Astrocyte (in vitro differentiated cells and primary cell): Measurements from ENCODE around the gene NDUFB6. TPM values are rescaled to one million over a fixed set of nuclear protein-coding genes. Genes with fewer than 3 reads are reported as not detected.

Source experiments
- DNase-seq: peaks from one replicate; pipeline ENCODE4 v3.0.0-alpha.2; 2010; ENCODE audit warnings: low read depth
- FAIRE-seq: peaks from 2 replicates; lab custom pipeline; 2011; peaks lifted over from hg19 to GRCh38; lab: Jason Lieb, UNC
- H2AFZ ChIP-seq: 2 replicates; pipeline ENCODE4 v1.6.0; 2012; ENCODE audit warnings: low read depth, low read length, inconsistent platforms
- H3K27ac ChIP-seq: 2 replicates; pipeline ENCODE4 v1.5.1; 2011; ENCODE audit warnings: low read depth, low read length, inconsistent platforms
- H3K27me3 ChIP-seq: 2 replicates; pipeline ENCODE4 v1.6.0; 2011; ENCODE audit warnings: low read length, inconsistent platforms; ENCODE audit not compliant: insufficient read depth
- H3K36me3 ChIP-seq: 2 replicates; pipeline ENCODE4 v1.5.1; 2011; ENCODE audit warnings: low read length, inconsistent platforms; ENCODE audit not compliant: insufficient read depth
- H3K4me1 ChIP-seq: 2 replicates; pipeline ENCODE4 v1.5.1; 2011; ENCODE audit warnings: low read length, inconsistent platforms; ENCODE audit not compliant: insufficient read depth
- H3K4me2 ChIP-seq: 2 replicates; pipeline ENCODE4 v1.6.0; 2012; ENCODE audit warnings: low read length, inconsistent platforms
- H3K4me3 ChIP-seq: 2 replicates; pipeline ENCODE4 v1.5.1; 2011; ENCODE audit warnings: low read depth, mild to moderate bottlenecking, low read length, inconsistent platforms; ENCODE audit not compliant: insufficient read depth
- H3K79me2 ChIP-seq: 2 replicates; pipeline ENCODE4 v1.6.0; 2012; ENCODE audit warnings: mild to moderate bottlenecking, low read length, inconsistent platforms; ENCODE audit not compliant: insufficient read depth
- H3K9ac ChIP-seq: 2 replicates; pipeline ENCODE4 v1.6.0; 2012; ENCODE audit warnings: mild to moderate bottlenecking, low read length, inconsistent platforms
- H3K9me3 ChIP-seq: 2 replicates; pipeline ENCODE4 v1.5.1; 2012; ENCODE audit warnings: low read depth, mild to moderate bottlenecking, low read length, inconsistent platforms; ENCODE audit not compliant: insufficient read depth
- H4K20me1 ChIP-seq: 2 replicates; pipeline ENCODE4 v1.6.0; 2012; ENCODE audit warnings: low read length, inconsistent platforms; ENCODE audit not compliant: insufficient read depth
- H3K27ac Mint-ChIP-seq: one replicate; pipeline ENCODE4 v1.8.0; 2021; ENCODE audit warnings: mild to moderate bottlenecking, mixed read lengths; ENCODE audit not compliant: unreplicated experiment
- H3K27me3 Mint-ChIP-seq: one replicate; pipeline ENCODE4 v1.8.0; 2021; ENCODE audit warnings: low read depth, mixed read lengths; ENCODE audit not compliant: unreplicated experiment
- H3K36me3 Mint-ChIP-seq: one replicate; pipeline ENCODE4 v1.8.0; 2021; ENCODE audit warnings: low read depth, mixed read lengths; ENCODE audit not compliant: unreplicated experiment
- H3K4me1 Mint-ChIP-seq: one replicate; pipeline ENCODE4 v1.8.0; 2021; ENCODE audit warnings: low read depth, mixed read lengths; ENCODE audit not compliant: unreplicated experiment
- H3K4me3 Mint-ChIP-seq: one replicate; pipeline ENCODE4 v1.8.0; 2021; ENCODE audit warnings: mild to moderate bottlenecking, moderate library complexity, mixed read lengths; ENCODE audit not compliant: unreplicated experiment
- H3K9me3 Mint-ChIP-seq: one replicate; pipeline ENCODE4 v1.8.0; 2021; ENCODE audit warnings: mild to moderate bottlenecking, mixed read lengths; ENCODE audit not compliant: unreplicated experiment
- EZH2 ChIP-seq: IDR thresholded peaks from 2 replicates; pipeline ENCODE4 v1.6.1; 2012; ENCODE audit warnings: mild to moderate bottlenecking, low read length, inconsistent platforms; ENCODE audit not compliant: insufficient read depth
- total RNA-seq: library from RNA; stranded (reverse); gene quantifications from 2 replicates; pipeline ENCODE4 v1.2.1, GENCODE V29; 2021
- TF ChIP-seq, protein P1 (sequence below): IDR thresholded peaks from 2 replicates; pipeline ENCODE4 v1.5.1; 2011; ENCODE audit warnings: low read depth, mild to moderate bottlenecking, inconsistent platforms, low read length, moderate library complexity; ENCODE audit not compliant: insufficient read depth

The NDUFB6 gene
- total RNA-seq, 1 donor from 2014 or later: 56.7 TPM

DNA sequence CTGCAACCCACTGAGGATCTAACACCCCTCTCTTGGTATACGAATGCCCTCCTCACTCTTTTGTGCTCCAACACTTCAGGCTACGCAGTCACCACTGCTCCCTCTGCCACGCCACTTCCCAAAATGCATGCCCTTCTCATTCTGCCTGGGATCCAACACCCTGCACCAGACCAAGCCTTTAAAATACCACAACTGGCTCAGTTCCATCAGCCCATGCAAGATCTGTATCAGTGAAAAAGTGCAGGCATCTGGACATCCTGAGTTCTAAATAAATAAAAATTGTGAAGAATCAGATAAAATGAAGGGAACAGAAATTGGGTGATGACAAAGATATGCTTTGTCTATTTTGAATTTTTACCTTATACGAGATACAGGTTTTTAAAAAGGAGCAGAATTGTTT lies 2.7 kb downstream of the NDUFB6 start:
- Mint-ChIP-seq H3K27ac (no peak overlapping the region), H3K9me3 (no peaks in the 10 kb centered on the region), H3K27me3 (no peaks in the 10 kb centered on the region), H3K4me1 (peaks cover 5% of the 10 kb centered on the region), H3K36me3 (peaks cover 5% of the 10 kb centered on the region), H3K4me3 (no peak overlapping the region)
- Histone ChIP-seq H4K20me1 (peaks cover 6% of the 10 kb centered on the region), H3K4me3 (no peak overlapping the region), H2AFZ (no peak overlapping the region), H3K4me1 (peaks cover 10% of the 10 kb centered on the region), H3K9ac (no peak overlapping the region), H3K4me2 (no peak overlapping the region), H3K36me3 (peaks cover 2% of the 10 kb centered on the region), H3K9me3 (no peaks in the 10 kb centered on the region), H3K79me2 (peaks cover 62% of the 10 kb centered on the region), H3K27ac (no peak overlapping the region), H3K27me3 (no peaks in the 10 kb centered on the region)
- TF ChIP-seq, protein P1, sequence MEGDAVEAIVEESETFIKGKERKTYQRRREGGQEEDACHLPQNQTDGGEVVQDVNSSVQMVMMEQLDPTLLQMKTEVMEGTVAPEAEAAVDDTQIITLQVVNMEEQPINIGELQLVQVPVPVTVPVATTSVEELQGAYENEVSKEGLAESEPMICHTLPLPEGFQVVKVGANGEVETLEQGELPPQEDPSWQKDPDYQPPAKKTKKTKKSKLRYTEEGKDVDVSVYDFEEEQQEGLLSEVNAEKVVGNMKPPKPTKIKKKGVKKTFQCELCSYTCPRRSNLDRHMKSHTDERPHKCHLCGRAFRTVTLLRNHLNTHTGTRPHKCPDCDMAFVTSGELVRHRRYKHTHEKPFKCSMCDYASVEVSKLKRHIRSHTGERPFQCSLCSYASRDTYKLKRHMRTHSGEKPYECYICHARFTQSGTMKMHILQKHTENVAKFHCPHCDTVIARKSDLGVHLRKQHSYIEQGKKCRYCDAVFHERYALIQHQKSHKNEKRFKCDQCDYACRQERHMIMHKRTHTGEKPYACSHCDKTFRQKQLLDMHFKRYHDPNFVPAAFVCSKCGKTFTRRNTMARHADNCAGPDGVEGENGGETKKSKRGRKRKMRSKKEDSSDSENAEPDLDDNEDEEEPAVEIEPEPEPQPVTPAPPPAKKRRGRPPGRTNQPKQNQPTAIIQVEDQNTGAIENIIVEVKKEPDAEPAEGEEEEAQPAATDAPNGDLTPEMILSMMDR: no peak
- TF ChIP-seq EZH2: no peak
- FAIRE-seq: no peak
- DNase-seq: no peak

GRCh38 chr9:32566770-32567169 lies 6.2 kb downstream of the NDUFB6 start:
- DNase-seq: no peak
- Mint-ChIP-seq H3K36me3 (peaks cover 5% of the 10 kb centered on the region), H3K27ac (no peak overlapping the region), H3K9me3 (no peaks in the 10 kb centered on the region), H3K27me3 (no peaks in the 10 kb centered on the region), H3K4me3 (no peak overlapping the region), H3K4me1 (peaks cover 1% of the 10 kb centered on the region)
- Histone ChIP-seq H3K27me3 (no peaks in the 10 kb centered on the region), H3K9me3 (no peaks in the 10 kb centered on the region), H3K27ac (no peak overlapping the region), H3K79me2 (peaks cover 63% of the 10 kb centered on the region), H2AFZ (no peak overlapping the region), H3K4me3 (no peak overlapping the region), H3K4me2 (no peak overlapping the region), H3K4me1 (peaks cover 5% of the 10 kb centered on the region), H3K9ac (no peak overlapping the region), H4K20me1 (peaks cover 5% of the 10 kb centered on the region), H3K36me3 (peaks cover 2% of the 10 kb centered on the region)
- no peak for TF ChIP-seq EZH2
- TF ChIP-seq, protein P1: no peak
- no peak for FAIRE-seq

DNA sequence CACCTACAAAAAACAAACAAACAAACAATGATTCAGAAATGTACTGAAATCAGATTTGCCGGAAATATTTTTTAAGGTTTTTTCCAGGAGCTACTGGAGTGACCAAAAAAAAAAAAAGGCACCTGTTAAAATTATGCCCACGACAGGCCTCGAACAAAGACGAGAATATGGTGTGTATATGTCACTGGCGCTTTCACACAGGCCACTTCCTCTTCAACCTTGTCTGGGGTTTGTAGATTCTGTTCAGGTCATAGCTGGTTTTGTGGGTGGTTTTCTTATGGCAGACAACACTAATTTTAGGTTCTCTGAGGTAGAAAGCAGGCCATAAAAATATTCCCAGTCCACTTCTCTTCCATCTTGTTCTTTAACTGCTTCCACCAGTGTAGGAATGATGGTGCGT lies 7.0 kb downstream of the NDUFB6 start:
- Histone ChIP-seq H3K4me1 (no peaks in the 10 kb centered on the region), H3K9ac (no peak overlapping the region), H3K27ac (no peak overlapping the region), H3K4me3 (no peak overlapping the region), H3K27me3 (no peaks in the 10 kb centered on the region), H3K4me2 (no peak overlapping the region), H2AFZ (no peak overlapping the region), H3K36me3 (peaks cover 2% of the 10 kb centered on the region), H3K79me2 (peaks cover 58% of the 10 kb centered on the region), H4K20me1 (peaks cover 7% of the 10 kb centered on the region), H3K9me3 (no peaks in the 10 kb centered on the region)
- DNase-seq: no peak
- no peak for FAIRE-seq
- Mint-ChIP-seq H3K4me1 (no peaks in the 10 kb centered on the region), H3K4me3 (no peak overlapping the region), H3K9me3 (no peaks in the 10 kb centered on the region), H3K36me3 (peaks cover 5% of the 10 kb centered on the region), H3K27me3 (no peaks in the 10 kb centered on the region), H3K27ac (no peak overlapping the region)
- TF ChIP-seq EZH2: no peak
- TF ChIP-seq, protein P1: no peak
